ENCODE measurements around the gene IRF2BP1.

The IRF2BP1 gene

DNA sequence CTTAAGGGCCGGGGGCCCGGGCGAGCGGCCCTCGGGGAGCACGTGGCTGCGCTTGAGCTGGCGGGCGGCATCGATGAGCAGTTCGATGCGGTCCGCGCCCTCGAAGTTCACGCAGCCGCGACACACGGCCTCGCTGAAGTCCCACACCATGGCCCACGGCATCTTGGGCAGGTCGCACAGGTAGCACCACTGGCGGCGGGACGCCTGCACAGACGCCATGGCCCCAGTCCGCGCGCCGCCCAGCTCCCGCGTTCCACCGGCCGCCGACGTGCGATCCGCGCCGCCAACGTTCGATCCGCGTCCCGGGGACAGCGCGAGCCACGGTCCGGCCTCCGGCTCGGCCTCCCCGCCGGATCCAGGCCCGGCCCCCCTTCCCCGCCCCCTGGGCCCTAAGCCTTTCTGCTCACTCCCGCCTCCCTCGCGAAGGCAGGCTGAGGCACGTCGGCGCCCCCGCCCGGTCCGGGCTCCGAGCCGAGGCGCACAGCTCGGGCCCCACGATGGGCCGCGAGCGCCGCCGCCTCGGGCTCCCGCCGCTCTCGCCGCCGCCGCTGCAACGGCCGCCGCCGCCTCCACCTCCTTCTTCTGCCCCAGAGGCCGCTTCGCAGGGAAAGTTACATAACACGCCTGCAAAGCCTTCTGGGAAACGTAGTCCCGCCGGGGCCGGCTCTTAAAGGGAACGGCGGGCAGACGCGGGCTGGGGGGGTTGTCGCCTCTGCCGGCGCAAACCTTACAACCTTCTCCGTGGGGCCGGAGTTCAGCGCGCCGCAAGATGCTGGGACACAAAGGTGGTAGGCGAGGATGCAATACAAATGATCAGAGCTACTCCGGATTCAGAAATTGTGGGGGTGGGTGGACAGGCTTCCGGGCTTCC is at the start of gene IRF2BP1:
IRF2BP1 (minus strand) TSS at position 586 of the 871 bp plus-strand sequence; CDS start at position 219, 367 bp downstream.
- peak; percentile 88 for DNase-seq

- no peak for DNase-seq
Measured at GRCh38 chr19:45935267-45935666, 49.3 kb upstream of the IRF2BP1 start.

- no peak for DNase-seq
Measured at GRCh38 chr19:45934551-45935230, 48.8 kb upstream of the IRF2BP1 start.

DNA sequence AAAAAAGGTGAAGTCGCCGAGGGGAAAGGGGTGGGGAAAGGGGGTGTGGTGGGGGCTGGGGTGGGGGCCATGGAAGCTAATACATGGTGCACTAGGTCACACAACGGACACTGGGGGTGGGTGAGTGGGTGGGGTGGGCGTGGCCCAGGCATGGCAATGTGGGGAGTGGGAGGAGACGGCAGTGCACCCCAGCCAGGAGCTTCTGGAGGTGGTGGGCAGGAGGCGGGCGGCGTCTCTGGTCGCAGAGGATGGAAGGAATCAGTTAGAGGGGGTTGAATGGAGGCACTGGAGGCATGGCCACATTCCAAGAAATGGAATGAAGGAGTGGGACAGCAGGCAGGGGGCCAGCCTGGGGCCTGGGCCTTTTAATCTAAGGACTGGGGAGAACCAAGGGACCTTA is 47.8 kb upstream of the IRF2BP1 start:
- DNase-seq, result no peak

GRCh38 chr19:45931055-45931454 is 45.1 kb upstream of the IRF2BP1 start:
- DNase-seq, result no peak

- DNase-seq, result no peak
Measured at GRCh38 chr19:45929247-45929646, 43.3 kb upstream of the IRF2BP1 start.

DNA sequence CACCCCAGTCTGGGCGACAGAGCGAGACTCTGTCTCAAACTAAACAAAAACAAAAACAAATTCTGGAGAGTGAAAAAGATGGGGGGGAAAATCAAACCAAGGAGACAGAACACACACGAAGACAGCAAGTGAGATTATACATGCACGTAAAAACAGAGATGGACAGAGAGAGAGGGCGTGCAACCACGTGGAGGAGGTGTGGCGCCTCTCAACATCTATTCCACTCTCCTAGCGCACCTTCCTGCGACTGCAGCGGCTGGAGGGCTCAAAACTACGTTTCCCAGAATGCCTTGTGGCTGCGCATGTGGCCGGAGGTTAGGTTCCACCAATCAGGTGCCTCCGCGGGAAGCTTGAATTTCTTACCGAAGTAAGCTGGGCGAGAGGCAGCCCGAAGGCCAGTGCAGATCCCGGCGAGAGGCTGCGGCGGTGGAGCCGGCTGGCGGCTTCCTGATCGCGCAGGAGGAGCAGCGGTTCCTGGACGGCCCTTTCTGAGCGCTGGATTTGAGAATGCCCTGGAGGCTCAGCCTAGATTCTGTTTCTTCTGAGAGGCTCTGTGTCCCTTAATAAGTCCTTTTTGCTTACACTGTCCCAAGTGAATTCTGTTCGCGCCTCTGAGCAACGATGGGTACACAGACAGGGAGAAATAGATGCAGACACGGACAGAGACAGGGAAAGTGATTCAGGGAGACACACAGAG is 41.8 kb upstream of the IRF2BP1 start:
- peak; percentile 90 for DNase-seq

DNA sequence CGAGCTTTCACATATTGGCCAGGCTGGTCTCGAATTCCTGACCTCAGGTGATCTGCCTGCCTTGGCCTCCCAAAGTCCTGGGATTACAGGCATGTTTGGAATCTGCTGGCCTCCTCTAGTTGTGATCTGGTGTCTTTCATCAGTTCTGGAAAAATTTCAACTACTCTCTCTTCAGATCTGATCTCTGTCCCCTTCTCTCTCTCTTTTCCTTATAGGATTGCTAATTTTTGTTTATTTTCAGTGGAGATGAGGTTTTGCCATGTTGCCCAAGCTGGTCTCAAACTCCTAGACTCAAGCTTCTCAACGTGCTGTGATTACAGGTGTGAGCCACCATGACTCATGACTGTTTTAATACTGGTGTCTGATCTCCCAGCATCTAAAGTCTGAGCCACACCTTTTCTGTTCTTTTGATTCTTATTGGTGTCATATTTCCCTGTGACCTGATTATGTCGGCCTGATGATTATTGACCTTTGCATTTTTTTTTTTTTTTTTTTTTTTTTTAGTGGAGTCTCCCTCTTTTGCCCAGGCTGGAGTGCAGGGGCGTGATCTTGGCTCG is 39.0 kb upstream of the IRF2BP1 start:
- no peak for DNase-seq

GRCh38 chr19:45922281-45922680 is 36.3 kb upstream of the IRF2BP1 start:
- no peak for DNase-seq

DNA sequence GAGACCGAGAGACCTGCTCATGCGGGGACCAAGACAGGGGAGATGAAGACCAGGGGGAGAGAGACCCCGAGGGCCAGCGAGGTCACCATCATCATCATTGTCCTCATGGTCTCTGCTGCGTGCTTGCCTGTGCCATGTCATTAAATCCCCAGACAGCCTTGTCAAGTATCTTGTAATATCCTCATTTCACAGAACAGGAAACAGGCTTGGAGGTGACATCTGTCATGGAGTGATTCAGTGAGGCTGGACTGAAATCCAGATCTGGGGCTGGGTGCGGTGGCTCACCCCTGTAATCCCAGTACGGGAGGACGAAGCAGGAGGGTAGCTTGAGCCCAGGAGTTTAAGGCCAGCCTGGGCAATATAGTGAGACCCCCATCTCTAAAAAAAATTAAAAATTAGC is 34.5 kb upstream of the IRF2BP1 start:
- no peak for DNase-seq

- DNase-seq, result no peak
Measured at GRCh38 chr19:45919678-45920077, 33.7 kb upstream of the IRF2BP1 start.

DNA sequence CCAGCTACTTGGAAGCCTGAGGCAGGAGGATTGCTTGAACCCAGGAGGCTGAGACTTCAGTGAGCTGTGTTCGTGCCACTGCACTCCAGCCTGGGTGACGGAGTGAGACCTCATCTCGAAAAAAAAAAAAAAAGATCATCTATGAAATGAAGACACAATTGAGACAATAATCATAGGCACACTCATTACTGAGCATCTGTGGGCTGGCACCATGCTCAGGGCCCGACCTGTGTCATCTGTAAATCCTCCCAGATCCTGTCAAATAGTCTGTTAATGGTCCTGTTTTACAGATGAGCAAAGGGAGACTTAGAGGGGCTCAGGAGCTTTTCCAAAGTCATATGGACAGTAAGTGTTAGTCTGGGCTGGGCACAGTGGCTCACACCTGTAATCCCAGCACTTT is 32.8 kb upstream of the IRF2BP1 start:
- DNase-seq, result no peak

GRCh38 chr19:45917421-45918091 is 31.6 kb upstream of the IRF2BP1 start:
- no peak for DNase-seq

DNA sequence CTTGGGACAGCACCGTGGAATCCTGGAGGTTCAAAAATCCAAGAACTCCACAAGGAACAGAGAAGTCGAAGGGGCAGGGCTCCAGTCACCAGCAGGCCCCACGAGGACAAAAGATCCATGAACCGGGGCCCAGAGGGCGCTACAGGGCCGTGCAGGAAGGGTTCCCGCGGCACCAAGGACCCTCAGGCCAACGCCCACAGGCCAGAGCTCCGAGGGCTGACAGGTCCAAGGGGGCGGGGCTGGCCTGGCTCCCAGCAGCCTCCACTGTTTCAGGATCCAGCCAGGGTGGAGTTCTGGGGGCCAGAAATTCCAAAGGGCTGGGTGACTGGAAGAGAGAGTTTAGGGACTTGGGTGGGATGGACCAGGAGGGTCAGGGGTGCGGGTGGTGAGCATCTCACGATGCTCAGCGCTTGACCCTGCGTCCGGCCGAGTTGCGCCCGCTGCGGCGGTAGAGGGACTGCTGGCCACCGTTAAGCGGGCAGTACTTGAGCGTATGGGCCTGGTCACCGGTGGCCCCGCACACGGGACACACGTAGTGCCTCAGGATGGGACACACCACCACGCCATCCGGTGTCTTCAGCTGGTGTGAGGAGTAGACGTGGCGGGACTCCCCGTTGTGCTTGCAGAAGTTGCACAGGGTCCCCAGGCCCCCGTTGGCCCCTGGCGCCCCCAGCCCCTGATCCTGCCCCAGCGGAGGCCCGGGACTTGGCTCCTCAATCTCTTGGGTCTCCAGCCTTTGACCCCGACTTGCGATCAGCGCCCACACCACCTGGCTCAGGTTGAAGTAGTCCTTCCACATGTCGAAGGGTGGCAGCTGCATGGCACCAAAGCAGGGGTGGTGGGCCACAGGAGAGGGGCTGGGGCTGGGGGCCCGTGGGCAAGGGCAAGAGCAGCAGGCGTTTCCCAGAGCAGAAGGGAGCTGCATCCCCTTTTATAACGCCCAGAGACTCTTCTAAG is 28.2 kb upstream of the IRF2BP1 start, which contains the start of gene NANOS2:
NANOS2 (minus strand) TSS at position 905 of the 957 bp plus-strand sequence; CDS start at position 820, 85 bp downstream.
- DNase-seq, result no peak

DNA sequence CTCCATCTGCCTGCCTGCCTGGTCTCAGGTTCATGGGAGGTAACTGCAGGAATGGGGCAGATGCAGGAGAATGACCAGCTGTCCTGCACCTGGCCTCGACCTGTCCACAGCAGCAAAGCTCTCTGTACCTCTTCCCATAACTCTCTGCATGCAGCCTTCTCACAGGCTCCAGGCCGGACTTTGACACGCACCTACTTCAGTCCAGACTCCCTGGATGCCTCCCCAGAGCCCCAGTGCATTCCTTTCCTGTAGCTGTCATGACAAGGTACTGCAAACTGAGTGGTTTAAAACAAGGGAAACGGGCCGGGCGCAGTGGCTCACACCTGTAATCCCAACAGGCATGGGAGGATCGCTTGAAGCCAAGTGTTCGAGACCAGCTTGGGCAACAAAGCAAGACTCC is 25.4 kb upstream of the IRF2BP1 start:
- DNase-seq, result no peak

DNA sequence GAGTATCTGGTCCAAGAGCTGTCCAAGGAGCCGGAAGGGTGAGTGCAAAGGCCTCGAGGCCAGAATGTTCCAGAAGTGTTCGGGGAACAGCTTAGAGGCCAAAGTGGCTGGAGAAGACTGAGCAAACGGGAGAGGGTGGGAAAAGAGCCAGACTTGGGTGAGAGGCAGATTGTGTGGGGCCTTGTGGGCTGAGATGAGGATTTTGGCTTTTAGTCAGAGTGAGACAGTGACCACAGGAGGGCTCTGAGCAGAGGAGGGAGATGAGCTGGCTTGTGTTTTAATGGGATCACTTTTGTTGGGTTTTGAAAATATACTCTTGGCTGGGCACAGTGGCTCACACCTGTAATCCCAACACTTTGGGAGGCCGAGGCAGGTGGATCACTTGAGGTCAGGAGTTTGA is 23.0 kb upstream of the IRF2BP1 start:
- no peak for DNase-seq

DNA sequence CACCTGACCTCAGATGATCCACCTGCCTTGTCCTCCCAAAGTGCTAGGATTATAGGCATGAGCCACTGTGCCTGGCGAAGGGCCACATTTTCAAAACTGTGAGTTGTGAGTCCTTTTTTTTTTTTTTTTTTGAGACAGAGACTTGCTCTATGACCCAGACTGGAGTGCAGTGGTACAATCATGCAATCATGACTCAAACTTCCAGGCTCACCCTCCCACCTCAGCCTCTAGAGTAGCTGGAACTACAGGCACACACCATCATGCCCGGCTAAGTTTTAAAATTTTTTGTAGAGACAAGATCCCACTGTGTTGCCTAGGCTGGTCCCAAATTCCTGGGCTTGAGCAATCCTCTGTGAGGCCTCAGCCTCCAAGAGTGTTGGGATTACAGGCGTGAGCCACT is 20.3 kb upstream of the IRF2BP1 start:
- DNase-seq, result no peak

DNA sequence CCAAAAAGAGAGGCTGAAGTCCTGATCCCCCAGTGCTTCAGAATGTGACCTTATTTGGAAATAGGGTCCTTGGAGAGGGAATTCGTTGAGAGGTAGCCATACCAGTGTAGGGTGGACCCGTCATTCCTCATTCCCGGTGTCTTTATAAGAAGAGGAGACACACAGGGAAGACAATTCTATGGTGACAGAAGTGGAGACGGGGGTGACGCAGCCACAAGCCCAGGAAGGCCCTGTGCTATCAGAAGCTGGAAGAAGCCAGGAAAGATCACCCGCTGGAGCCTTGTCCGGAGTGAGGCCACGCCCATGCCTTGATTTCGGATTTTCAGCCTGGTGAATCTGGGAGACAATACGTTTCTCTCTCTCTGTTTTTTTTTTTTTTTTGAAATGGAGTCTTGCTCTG is 19.1 kb upstream of the IRF2BP1 start:
- DNase-seq, result no peak

GRCh38 chr19:45902651-45903625 is 17.0 kb upstream of the IRF2BP1 start:
- DNase-seq, result peak; percentile 96
